Frontal cortex (tissue), 4 donors: ENCODE results near the gene ACO2. TPM values are rescaled to one million over a fixed set of nuclear protein-coding genes. Genes with fewer than 3 reads are reported as not detected.

Source experiments
- DNase-seq, 2 donors: peaks; one replicate each; pipeline ENCODE4 v3.0.0; 2012; ENCODE audit warnings: low spot score in 2 of 2
- FAIRE-seq: peaks from 2 replicates; lab custom pipeline; 2012; peaks lifted over from hg19 to GRCh38; lab: Jason Lieb, UNC
- total RNA-seq: library from RNA; depleted of rRNA; stranded (reverse); fragments of >200 nt; gene quantifications from one replicate; pipeline ENCODE4 v1.2.3, GENCODE V29; 2014
- donor health status: control.
- donor health status: control.
- donor health status: control.

Gene ACO2
- total RNA-seq, 1 donor from 2014 or later: 72.2 TPM

- no peak for FAIRE-seq
- no peak for DNase-seq
Observed at GRCh38 chr22:41487037-41487935, 18.4 kb downstream of the ACO2 start.

- DNase-seq (no peak), FAIRE-seq (no peak)
Observed at GRCh38 chr22:41488076-41488475, 19.2 kb downstream of the ACO2 start.

GRCh38 chr22:41488596-41489385 is 19.9 kb downstream of the ACO2 start:
- FAIRE-seq (no peak), DNase-seq (no peak)

GRCh38 chr22:41491374-41492100 is 22.6 kb downstream of the ACO2 start:
- DNase-seq: no peak
- FAIRE-seq: no peak

- DNase-seq: no peak
- FAIRE-seq: no peak
Observed at GRCh38 chr22:41498303-41498835, 29.5 kb downstream of the ACO2 start.

- FAIRE-seq: no peak
- DNase-seq: no peak
Observed at GRCh38 chr22:41499624-41500280, 30.8 kb downstream of the ACO2 start.

- DNase-seq: no peak
- no peak for FAIRE-seq
Observed at GRCh38 chr22:41500303-41500702, 31.4 kb downstream of the ACO2 start.

GRCh38 chr22:41501209-41501608 is 32.3 kb downstream of the ACO2 start:
- DNase-seq (no peak), FAIRE-seq (no peak)

GRCh38 chr22:41504397-41504796 is 35.5 kb downstream of the ACO2 start:
- FAIRE-seq: no peak
- DNase-seq: no peak

- FAIRE-seq (no peak), DNase-seq (no peak)
Observed at GRCh38 chr22:41504816-41505215, 35.9 kb downstream of the ACO2 start.

- no peak for FAIRE-seq
- no peak for DNase-seq
Observed at GRCh38 chr22:41505511-41506220, 36.7 kb downstream of the ACO2 start.

- no peak for FAIRE-seq
- no peak for DNase-seq
Observed at GRCh38 chr22:41507330-41508063, 38.6 kb downstream of the ACO2 start.

- peak in 1 of 2 donors; percentile 40 for DNase-seq
- FAIRE-seq: no peak
Observed at GRCh38 chr22:41508770-41509170, 39.9 kb downstream of the ACO2 start.

- FAIRE-seq: no peak
- DNase-seq: no peak
Observed at GRCh38 chr22:41511521-41511968, 42.6 kb downstream of the ACO2 start.

- FAIRE-seq: no peak
- DNase-seq: no peak
Observed at GRCh38 chr22:41512421-41513194, 43.7 kb downstream of the ACO2 start.

- no peak for DNase-seq
Observed at GRCh38 chr22:41513391-41513790, 44.5 kb downstream of the ACO2 start.

GRCh38 chr22:41516462-41516861 is 47.5 kb downstream of the ACO2 start:
- DNase-seq: no peak
- no peak for FAIRE-seq

More at GRCh38 chr22:41513391-41513790, 44.5 kb downstream of the ACO2 start:
- no peak for FAIRE-seq
